PC-9 (cell line): ENCODE measurements around the gene PSMB3.

Experiments used
- EZH2 ChIP-seq: fragments of 200-600 bp; sonication (generic); IDR thresholded peaks from 2 replicates; pipeline ENCODE4 v1.8.0; 2017; ENCODE audit warnings: antibody characterized with exemption, low read depth
- TF ChIP-seq, protein P1 (sequence below): fragments of 200-600 bp; sonication (generic); conservative IDR thresholded peaks from 2 replicates; pipeline ENCODE4 v1.6.1; 2017; ENCODE audit warnings: mixed run types, antibody characterized with exemption, mild to moderate bottlenecking, moderate library complexity

DNA sequence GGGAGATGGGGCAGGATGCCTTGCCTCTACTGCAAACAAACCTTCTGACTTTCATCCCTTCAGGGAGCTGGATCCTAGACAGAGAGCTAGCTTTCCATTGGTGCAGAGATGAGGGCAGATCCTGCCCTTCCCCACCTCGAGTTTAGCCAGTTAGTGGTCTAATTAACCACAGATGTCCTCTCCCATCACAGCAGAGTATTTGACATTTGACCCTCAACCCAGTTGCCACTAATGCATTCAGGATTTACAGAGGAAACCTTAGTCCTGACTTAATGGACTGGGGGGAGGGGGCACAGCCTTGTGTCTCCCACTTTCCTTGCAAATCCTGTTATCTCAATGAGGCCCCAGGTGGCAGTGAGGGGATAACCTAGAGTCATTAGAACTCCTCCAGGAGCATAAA lies 36.6 kb downstream of the PSMB3 start:
- TF ChIP-seq, protein P1, sequence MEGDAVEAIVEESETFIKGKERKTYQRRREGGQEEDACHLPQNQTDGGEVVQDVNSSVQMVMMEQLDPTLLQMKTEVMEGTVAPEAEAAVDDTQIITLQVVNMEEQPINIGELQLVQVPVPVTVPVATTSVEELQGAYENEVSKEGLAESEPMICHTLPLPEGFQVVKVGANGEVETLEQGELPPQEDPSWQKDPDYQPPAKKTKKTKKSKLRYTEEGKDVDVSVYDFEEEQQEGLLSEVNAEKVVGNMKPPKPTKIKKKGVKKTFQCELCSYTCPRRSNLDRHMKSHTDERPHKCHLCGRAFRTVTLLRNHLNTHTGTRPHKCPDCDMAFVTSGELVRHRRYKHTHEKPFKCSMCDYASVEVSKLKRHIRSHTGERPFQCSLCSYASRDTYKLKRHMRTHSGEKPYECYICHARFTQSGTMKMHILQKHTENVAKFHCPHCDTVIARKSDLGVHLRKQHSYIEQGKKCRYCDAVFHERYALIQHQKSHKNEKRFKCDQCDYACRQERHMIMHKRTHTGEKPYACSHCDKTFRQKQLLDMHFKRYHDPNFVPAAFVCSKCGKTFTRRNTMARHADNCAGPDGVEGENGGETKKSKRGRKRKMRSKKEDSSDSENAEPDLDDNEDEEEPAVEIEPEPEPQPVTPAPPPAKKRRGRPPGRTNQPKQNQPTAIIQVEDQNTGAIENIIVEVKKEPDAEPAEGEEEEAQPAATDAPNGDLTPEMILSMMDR: no peak
- no peak for TF ChIP-seq EZH2
